ENCODE measurements around the gene MOB2. TPM values are rescaled to one million over a fixed set of nuclear protein-coding genes. Genes with fewer than 3 reads are reported as not detected.

MOB2 gene
- total and polyA plus RNA-seq, 7 donors = 44.5 to 75.1 (median 58.1) TPM

GRCh38 chr11:1500466-1501420, 14.2 kb upstream of the MOB2 start:
- ATAC-seq (no peak), DNase-seq (peak in 1 of 2 donors; percentile 38)
- H3K4me3 ChIP-seq = no peak overlapping the region
- no peaks in the 10 kb centered on the region for H3K9me3 ChIP-seq
- intact Hi-C loops (cut with DNase I) = loop anchor here in 1 of 2 donors (10.0 kb wide), 1 partner anchor 226 kb away; no protein-coding TSS in a partner anchor
- H3K27me3 ChIP-seq (ENCODE audit: insufficient read depth in 3 of 3, low read length in 2 of 3) = no peaks in the 10 kb centered on the region
- no peak for TF ChIP-seq CTCF (IDR thresholded peaks at IDR 0.05)
- peaks cover 56% of the 10 kb centered on the region for H3K4me1 ChIP-seq
- H3K27ac ChIP-seq = no peak overlapping the region
- H3K36me3 ChIP-seq (ENCODE audit: insufficient read depth in 1 of 2, low read depth in 1 of 2) = no peaks in the 10 kb centered on the region
- WGBS, 3 donors = 81 to 89% (median 81%) methylated on average over 28 of the region's 28 CpGs

- Histone ChIP-seq H3K4me3 (no peak overlapping the region), H3K27me3 (ENCODE audit: insufficient read depth in 3 of 3, low read length in 2 of 3) (no peaks in the 10 kb centered on the region), H3K36me3 (ENCODE audit: insufficient read depth in 1 of 2, low read depth in 1 of 2) (no peaks in the 10 kb centered on the region), H3K9me3 (no peaks in the 10 kb centered on the region), H3K27ac (no peak overlapping the region), H3K4me1 (peaks cover 52% of the 10 kb centered on the region)
- intact Hi-C loops (cut with DNase I) = loop anchor here in 1 of 2 donors (10.0 kb wide), 1 partner anchor 225 kb away; no protein-coding TSS in a partner anchor
- peak in 1 of 2 donors; percentile 28 for DNase-seq
- no peak for ATAC-seq
- no peak for TF ChIP-seq CTCF (IDR thresholded peaks at IDR 0.05)
- 95 to 97% (median 95%) methylated on average over 14 of the region's 14 CpGs for WGBS, 3 donors
These were observed 13.3 kb upstream of the MOB2 start for GRCh38 chr11:1499899-1500298.

DNA sequence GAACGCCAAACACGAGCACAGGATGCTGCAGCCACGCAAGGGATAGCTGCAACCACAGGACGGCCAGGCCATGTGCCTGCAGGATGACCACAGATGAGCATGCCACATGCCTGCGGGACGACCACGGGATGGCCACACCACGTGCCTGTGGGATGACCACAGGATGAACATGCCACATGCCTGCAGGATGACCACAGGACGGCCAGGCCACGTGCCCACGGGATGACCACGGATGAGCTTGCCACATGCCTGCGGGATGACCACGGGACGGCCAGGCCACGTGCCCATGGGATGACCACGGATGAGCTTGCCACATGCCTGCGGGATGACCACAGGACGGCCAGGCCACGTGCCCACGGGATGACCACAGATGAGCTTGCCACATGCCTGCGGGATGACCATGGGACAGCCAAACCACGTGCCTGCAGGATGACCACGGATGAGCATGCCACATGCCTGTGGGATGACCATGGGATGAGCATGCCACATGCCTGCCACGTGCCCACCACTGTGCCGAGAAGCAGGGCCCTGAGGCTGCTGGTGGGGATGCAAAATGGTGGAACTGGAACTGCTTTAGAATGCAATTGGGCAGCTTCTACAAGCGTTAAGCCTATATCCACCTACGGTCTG, 12.8 kb upstream of the MOB2 start:
- ATAC-seq = no peak

GRCh38 chr11:1498262-1498661, 11.7 kb upstream of the MOB2 start:
- Histone ChIP-seq H3K27me3 (ENCODE audit: insufficient read depth in 3 of 3, low read length in 2 of 3) (no peaks in the 10 kb centered on the region), H3K9me3 (no peaks in the 10 kb centered on the region), H3K27ac (no peak overlapping the region), H3K36me3 (ENCODE audit: insufficient read depth in 1 of 2, low read depth in 1 of 2) (no peaks in the 10 kb centered on the region), H3K4me3 (no peak overlapping the region), H3K4me1 (peaks cover 39% of the 10 kb centered on the region)
- WGBS, 3 donors = 92 to 93% (median 92%) methylated on average over 13 of the region's 13 CpGs
- no peak for ATAC-seq
- peak in 1 of 2 donors; percentile 4 for DNase-seq
- intact Hi-C loops (cut with DNase I) = no loop called here
- no peak for TF ChIP-seq CTCF (IDR thresholded peaks at IDR 0.05)

More for the DNA sequence above, 12.8 kb upstream of the MOB2 start:
- intact Hi-C loops (cut with DNase I) = no loop called here
- no peak overlapping the region for H3K4me3 ChIP-seq
- DNase-seq = peak in 1 of 2 donors; percentile 43
- H3K4me1 ChIP-seq = peaks cover 48% of the 10 kb centered on the region
- H3K27ac ChIP-seq = no peak overlapping the region
- H3K27me3 ChIP-seq (ENCODE audit: insufficient read depth in 3 of 3, low read length in 2 of 3) = no peaks in the 10 kb centered on the region
- no peaks in the 10 kb centered on the region for H3K9me3 ChIP-seq
- no peaks in the 10 kb centered on the region for H3K36me3 ChIP-seq (ENCODE audit: insufficient read depth in 1 of 2, low read depth in 1 of 2)
- no peak for TF ChIP-seq CTCF (IDR thresholded peaks at IDR 0.05)
- WGBS, 3 donors = 91 to 95% (median 92%) methylated on average over 28 of the region's 28 CpGs

Data from psoas muscle (tissue), 8 donors.